Activated naive CD8-positive, alpha-beta T cell treated with anti-CD3 and anti-CD28 coated beads, Interleukin-2, amount 10 ng/mL, durations not matched to agents 7 days and 5 days (primary cell): ENCODE measurements around the gene PTTG1IP. TPM values are rescaled to one million over a fixed set of nuclear protein-coding genes. Genes with fewer than 3 reads are reported as not detected.

Experiments used
- ATAC-seq: fragments of 150-1000 bp; cut with Tn5 transposase; one replicate; pipeline ENCODE4 v1.10.0; 2021; ENCODE audit warnings: low read depth, moderate library complexity
- POLR2A ChIA-PET: fragments of 350-600 bp; sonication (Branson Sonifier 250); formaldehyde crosslinking; loops from one replicate; lab custom pipeline; 2021; ENCODE audit warnings: antibody characterized with exemption; lab: Charles Lee
- DNase-seq: peaks from one replicate; pipeline ENCODE4 v3.0.0; 2021
- H3K27ac Mint-ChIP-seq: one replicate; pipeline ENCODE4 v1.8.0; 2022; ENCODE audit warnings: mild to moderate bottlenecking, mixed read lengths
- H3K27me3 Mint-ChIP-seq: one replicate; pipeline ENCODE4 v1.8.0; 2022; ENCODE audit warnings: mild to moderate bottlenecking, moderate library complexity, mixed read lengths
- H3K36me3 Mint-ChIP-seq: one replicate; pipeline ENCODE4 v1.8.0; 2021; ENCODE audit warnings: mild to moderate bottlenecking, mixed read lengths
- H3K4me1 Mint-ChIP-seq: one replicate; pipeline ENCODE4 v1.8.0; 2021; ENCODE audit warnings: mixed read lengths
- H3K4me3 Mint-ChIP-seq: one replicate; pipeline ENCODE4 v1.8.0; 2022; ENCODE audit warnings: mild to moderate bottlenecking, moderate library complexity, mixed read lengths
- H3K9me3 Mint-ChIP-seq: one replicate; pipeline ENCODE4 v1.8.0; 2021; ENCODE audit warnings: mixed read lengths
- total RNA-seq, 2 experiments: library from RNA; stranded (reverse); gene quantifications; one replicate each; pipeline ENCODE4 v1.2.3, GENCODE V29; 2021

The PTTG1IP gene, protein sequence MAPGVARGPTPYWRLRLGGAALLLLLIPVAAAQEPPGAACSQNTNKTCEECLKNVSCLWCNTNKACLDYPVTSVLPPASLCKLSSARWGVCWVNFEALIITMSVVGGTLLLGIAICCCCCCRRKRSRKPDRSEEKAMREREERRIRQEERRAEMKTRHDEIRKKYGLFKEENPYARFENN
- 10 to 100 TPM; 66.1 to 73.2 TPM for total RNA-seq

DNA sequence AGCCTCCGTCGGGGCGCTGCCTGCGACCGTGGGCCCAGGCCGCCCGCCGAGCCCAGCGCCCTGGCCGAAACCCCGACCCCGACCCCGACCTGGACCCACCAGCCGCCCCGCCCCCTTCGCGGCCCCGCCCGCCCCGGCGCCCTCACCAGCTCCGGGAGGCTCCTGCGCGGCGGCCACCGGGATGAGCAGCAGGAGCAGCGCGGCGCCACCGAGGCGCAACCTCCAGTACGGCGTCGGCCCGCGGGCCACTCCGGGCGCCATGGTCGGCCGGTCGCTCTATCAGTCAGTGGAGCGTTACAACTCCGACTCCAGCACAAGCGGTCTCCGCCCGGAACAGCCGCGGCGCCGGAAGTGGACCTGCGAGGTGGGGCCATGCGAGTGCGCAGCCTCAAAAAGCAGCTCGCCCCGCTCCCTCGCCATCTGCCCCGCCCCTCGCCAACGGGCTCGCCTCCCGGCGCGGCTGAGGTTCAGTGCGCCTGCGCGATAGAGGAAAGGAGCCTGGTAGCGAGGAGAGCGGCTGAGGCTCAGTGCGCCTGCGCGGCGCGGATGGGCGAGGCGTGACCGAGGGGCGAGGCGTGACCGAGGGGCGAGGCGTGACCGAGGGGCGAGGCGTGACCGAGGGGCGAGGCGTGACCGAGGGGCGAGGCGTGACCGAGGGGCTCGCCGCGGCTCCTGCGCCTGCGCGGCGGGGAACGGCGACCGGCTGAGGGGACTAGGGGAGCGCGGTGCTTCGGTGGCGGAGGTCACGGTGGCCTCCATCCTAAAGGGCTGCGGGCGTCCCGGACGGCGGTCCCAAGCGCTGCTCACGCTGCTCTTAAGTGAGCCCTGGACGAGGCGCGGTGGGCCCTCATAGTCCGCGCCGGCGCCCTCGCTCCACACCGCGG is at the start of gene PTTG1IP:
PTTG1IP (minus strand) TSS at position 335 of the 884 bp plus-strand sequence; CDS start at position 261, 74 bp downstream.
- POLR2A ChIA-PET, result interaction anchor here (0.6 to 6.1 kb wide), 19 partner anchors 9 to 414 kb away, joined by 3 to 34 read pairs (median 4); partner anchors contain the start of genes ITGB2, KRTAP12-3, POFUT2 and SUMO3
- peaks cover 44% of the 10 kb centered on the region for H3K4me1 Mint-ChIP-seq
- H3K27ac Mint-ChIP-seq, result peak within 1 kb of the TSS; percentile 96
- ATAC-seq, result peak; percentile 80
- peak within 1 kb of the TSS; percentile 97 for H3K4me3 Mint-ChIP-seq
- H3K9me3 Mint-ChIP-seq, result no peaks in the 10 kb centered on the region
- peak; percentile 100 for DNase-seq
- H3K27me3 Mint-ChIP-seq, result peaks cover 7% of the 10 kb centered on the region
- H3K36me3 Mint-ChIP-seq, result peaks cover 7% of the 10 kb centered on the region

DNA sequence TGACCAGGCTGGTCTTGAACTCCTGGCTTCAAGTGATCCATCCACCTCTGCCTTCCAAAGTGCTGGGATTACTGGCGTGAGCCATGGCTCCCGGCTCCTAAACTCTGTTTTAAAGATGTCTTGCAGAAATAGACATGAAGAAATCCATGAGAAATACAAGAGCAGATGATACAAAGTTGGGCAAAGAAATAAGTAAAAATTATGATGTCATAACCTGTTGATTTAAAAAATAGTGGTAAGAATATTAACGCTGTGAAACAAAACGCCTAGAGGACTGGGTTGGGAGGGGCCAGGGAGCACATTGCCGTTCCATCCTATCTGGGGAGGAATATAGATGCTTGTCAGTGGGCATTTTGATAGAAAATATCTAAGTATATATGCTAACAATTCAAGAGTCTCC is 48.4 kb upstream of the PTTG1IP start:
- ATAC-seq (no peak), DNase-seq (no peak)
- Mint-ChIP-seq H3K4me1 (peaks cover 55% of the 10 kb centered on the region), H3K36me3 (peaks cover 34% of the 10 kb centered on the region), H3K9me3 (no peaks in the 10 kb centered on the region), H3K4me3 (peak overlapping the region; percentile 100), H3K27me3 (no peaks in the 10 kb centered on the region), H3K27ac (peak overlapping the region; percentile 60)
- POLR2A ChIA-PET, result interaction anchor here (1.6 to 1.8 kb wide), 2 partner anchors 9 to 120 kb away, joined by 8 to 9 read pairs; partner anchors contain the start of gene UBE2G2

DNA sequence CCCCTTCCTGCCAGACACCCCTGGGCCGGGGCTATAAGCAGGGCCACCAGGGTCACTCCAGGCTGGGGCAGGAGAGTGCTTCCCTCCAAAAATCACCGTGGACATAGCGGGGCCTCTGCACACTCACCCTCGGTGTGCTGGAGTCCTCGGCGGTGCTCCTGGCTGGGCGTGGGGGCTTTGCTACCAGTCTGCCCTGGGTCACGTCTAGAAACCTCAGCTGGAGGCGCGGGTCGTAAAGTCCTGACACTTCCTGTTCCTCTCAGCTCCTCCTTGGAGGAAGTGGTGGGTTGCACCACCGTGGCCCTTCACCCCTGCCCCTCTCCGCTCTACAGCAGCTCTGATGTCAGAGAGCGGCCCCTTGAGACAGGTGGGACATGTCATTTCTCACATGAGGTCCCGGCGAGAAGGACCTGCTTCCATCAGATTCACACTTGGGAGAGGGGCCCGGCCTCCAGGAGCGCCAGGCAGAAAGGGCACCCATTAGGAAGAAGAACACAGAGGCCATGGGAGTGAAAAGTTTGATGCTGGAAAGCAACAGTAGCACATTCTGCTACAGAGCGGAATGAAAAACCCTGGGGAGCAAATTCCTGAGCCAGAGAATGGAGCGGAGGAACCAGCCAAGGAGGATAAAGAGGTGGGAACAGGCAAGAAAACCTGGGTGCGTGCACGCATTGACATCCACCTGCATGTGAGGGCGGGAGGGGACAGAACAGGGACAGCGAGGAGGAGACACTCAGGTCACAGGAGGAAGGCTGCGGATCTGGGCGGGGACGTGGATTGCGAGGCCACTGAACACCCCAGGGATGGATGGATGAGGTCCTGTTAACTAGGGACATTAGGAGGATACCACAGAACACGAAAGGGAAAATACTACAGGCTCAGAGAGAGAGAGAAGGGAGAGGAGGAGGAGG is 47.5 kb upstream of the PTTG1IP start, which contains the start of gene ITGB2:
ITGB2 (minus strand) TSS at position 206 of the 911 bp plus-strand sequence. CDS start 10,117 bp downstream, outside the sequence.
- Mint-ChIP-seq H3K9me3 (no peaks in the 10 kb centered on the region), H3K4me3 (peak within 1 kb of the TSS; percentile 100), H3K27me3 (no peaks in the 10 kb centered on the region), H3K27ac (peak within 1 kb of the TSS; percentile 99), H3K36me3 (peaks cover 36% of the 10 kb centered on the region), H3K4me1 (peaks cover 53% of the 10 kb centered on the region)
- POLR2A ChIA-PET, result interaction anchor here (1.0 to 5.4 kb wide), 5 partner anchors 7 to 119 kb away, joined by 6 to 39 read pairs (median 9); partner anchors contain the start of genes PTTG1IP and UBE2G2
- ATAC-seq (peak; percentile 74), DNase-seq (peak; percentile 70)

DNA sequence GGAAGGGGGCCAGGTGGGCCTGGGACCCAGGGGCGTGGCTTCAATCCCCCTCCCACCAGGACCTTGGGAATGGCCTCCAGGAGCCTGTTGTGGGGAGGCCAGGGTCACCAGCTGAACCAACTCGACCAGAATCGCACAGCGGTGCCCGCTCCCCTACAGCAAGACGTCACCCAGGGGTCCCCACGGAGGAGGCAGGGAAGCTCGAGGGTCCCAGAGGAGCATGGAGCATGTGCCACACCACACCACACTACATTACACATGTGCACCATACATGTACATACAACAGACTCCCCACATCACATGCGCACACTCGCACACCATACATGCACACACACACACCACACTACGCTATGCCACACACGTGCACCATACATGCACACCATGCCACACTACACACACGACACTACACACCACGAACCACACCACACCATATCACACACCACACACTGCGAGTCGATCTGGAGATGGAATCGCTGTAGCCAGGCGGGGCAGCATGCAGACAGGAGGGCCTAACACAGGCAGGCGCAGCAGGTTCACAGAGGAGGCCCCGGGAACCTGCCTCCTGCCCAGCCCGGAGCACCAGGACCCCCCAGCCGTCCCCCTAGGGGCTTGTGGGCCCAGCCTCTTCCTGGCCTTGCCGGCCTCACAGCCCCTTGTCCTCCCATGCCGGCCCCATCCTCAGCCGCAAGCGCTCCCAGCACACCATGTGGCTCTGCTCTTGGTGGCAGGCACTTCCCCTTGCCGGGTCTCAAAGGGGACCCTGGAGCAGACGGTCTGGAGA is 46.6 kb upstream of the PTTG1IP start:
- H3K27me3 Mint-ChIP-seq, result no peaks in the 10 kb centered on the region
- ATAC-seq (peak; percentile 19), DNase-seq (peak; percentile 56)
- POLR2A ChIA-PET, result interaction anchor here (0.7 to 5.4 kb wide), 10 partner anchors 8 to 119 kb away, joined by 3 to 39 read pairs (median 7); partner anchors contain the start of genes PTTG1IP, SUMO3 and UBE2G2
- peaks cover 41% of the 10 kb centered on the region for H3K36me3 Mint-ChIP-seq
- no peaks in the 10 kb centered on the region for H3K9me3 Mint-ChIP-seq
- H3K27ac Mint-ChIP-seq, result peak overlapping the region; percentile 99
- H3K4me3 Mint-ChIP-seq, result peak overlapping the region; percentile 100
- peaks cover 55% of the 10 kb centered on the region for H3K4me1 Mint-ChIP-seq

DNA sequence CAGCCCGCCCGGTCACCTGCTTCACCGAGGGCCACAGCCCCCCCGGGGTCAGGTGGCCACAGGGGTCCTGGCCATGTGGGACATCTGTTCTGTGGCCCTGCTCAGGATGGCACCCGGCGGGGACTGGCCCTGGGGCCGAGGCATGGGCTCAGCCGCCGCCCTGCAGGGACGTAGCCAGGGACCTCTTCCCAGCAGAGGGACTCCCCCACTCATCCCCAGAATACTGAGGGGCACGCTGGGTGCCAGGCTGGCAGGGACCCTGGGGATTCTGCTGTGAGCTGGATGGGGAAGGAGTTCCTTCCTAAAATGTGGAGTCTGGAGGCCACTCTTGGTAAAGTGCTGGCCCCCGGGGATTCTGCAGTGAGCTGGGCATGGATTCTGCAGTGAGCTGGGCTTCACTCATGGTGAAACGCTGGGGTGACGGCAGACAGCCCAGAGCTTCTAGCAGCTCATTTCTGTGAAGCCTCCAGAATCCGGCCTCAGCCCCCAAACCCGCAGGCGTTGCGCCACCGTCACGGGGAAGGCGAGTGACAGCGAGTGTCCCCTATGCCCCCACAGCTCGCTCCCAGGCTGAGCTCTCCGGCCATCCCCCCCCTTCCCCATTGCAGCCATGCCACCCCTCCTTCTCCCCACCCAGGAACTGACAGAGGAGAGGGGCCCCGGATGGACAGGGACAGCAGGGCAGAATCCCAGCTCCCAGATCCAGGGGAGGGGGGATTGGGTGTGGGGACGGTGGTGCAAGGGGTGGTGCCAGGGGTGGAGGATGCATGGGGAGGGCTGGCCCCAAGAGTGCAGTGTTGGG is 45.8 kb upstream of the PTTG1IP start:
- ATAC-seq, result peak; percentile 3

DNA sequence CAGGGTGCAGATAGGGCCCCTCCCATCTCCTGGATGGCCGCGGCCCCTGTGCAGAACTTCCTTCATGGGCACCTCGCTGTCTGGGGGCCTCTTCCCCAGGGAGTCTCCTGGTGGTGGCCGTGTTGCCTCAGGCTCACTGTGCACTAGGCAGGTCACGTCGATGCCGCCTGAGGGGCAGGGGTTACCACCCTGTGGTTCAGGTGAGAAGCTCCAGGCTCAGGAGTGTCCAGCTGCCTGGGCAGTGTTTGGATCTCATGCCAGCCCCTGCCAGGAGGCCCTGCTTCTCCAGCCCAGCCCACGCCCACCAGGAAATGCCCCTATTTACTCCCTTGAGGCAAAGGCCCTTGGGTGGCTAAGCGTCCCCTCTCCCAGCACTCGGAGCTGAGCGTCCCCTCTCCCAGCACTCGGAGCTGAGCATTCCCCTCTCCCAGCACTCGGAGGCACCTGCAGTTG is 45.1 kb upstream of the PTTG1IP start:
- H3K27me3 Mint-ChIP-seq, result no peaks in the 10 kb centered on the region
- peak overlapping the region; percentile 87 for H3K27ac Mint-ChIP-seq
- H3K4me3 Mint-ChIP-seq, result peak overlapping the region; percentile 96
- no peak for DNase-seq
- peaks cover 38% of the 10 kb centered on the region for H3K36me3 Mint-ChIP-seq
- H3K9me3 Mint-ChIP-seq, result no peaks in the 10 kb centered on the region
- POLR2A ChIA-PET, result interaction anchor here (0.6 to 5.4 kb wide), 6 partner anchors 10 to 99 kb away, joined by 3 to 39 read pairs (median 14); partner anchors contain the start of gene PTTG1IP
- H3K4me1 Mint-ChIP-seq, result peaks cover 52% of the 10 kb centered on the region
- no peak for ATAC-seq

More for the DNA sequence above, 45.8 kb upstream of the PTTG1IP start:
- Mint-ChIP-seq H3K36me3 (peaks cover 42% of the 10 kb centered on the region), H3K27me3 (no peaks in the 10 kb centered on the region), H3K27ac (peak overlapping the region; percentile 99), H3K4me1 (peaks cover 54% of the 10 kb centered on the region), H3K9me3 (no peaks in the 10 kb centered on the region), H3K4me3 (peak overlapping the region; percentile 100)
- no peak for DNase-seq
- POLR2A ChIA-PET, result interaction anchor here (0.6 to 5.4 kb wide), 9 partner anchors 9 to 877 kb away, joined by 3 to 39 read pairs (median 4); partner anchors contain the start of genes PTTG1IP, SUMO3 and UBE2G2

DNA sequence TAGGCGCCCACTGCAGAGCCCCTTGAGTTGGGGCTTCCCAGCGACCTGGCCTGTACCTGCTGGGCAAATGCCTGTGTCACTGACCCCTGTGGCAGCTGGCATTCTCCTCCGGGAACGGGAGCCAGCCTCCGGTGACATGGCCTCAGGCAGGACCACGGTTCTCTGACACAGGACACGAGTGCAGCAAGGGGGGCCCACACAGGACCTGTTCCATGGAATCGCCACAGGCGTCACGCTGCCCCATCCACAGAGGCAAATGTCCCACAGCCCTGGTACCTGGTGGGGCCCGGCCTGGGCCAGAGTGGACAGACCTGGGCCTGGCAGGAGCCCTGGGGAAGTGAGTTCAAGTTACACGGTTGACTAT is 44.6 kb upstream of the PTTG1IP start:
- ATAC-seq, result no peak
- DNase-seq, result no peak
- Mint-ChIP-seq H3K9me3 (no peaks in the 10 kb centered on the region), H3K27me3 (no peaks in the 10 kb centered on the region), H3K27ac (no peak overlapping the region), H3K4me3 (peak overlapping the region; percentile 96), H3K36me3 (peaks cover 38% of the 10 kb centered on the region), H3K4me1 (peaks cover 49% of the 10 kb centered on the region)
- POLR2A ChIA-PET, result interaction anchor here (0.6 to 5.4 kb wide), 4 partner anchors 10 to 90 kb away, joined by 3 to 39 read pairs (median 30); partner anchors contain the start of gene PTTG1IP

DNA sequence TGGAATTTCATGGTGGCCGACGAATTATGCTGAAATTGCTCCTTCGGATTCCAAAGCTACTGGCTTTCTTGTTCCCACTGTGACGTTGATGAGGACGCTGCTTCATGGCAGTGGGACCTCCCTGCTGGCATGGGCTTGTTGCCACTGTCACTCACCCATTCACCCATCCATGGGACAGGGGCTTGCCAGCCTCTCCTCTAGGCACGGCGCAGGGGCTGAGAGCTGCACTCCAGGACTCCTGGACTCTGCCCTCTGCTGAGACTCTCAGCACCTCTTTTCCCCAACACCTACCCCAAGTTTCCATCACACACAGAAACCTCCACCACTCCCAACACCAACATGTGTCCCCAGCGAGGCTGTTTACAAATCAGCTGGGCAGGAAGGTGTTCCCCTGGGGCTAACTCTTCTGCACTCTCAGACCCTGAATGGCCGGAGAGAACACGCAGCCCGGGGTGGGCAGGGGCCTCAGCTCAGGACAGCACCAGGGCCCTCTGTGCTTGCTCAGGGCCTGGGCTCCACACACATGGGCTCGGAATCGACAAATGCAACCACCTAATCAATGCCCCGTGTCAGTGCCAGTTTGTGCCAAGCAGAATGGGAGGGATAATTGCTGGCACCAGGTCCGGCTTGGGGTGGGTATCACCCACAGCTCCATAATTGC is 44.1 kb upstream of the PTTG1IP start:
- DNase-seq (no peak), ATAC-seq (no peak)
- peak overlapping the region; percentile 30 for H3K27ac Mint-ChIP-seq
- POLR2A ChIA-PET, result interaction anchor here (4.6 to 5.4 kb wide), 2 partner anchors 11 to 44 kb away, joined by 34 to 39 read pairs; partner anchors contain the start of gene PTTG1IP
- peaks cover 47% of the 10 kb centered on the region for H3K4me1 Mint-ChIP-seq
- H3K36me3 Mint-ChIP-seq, result peaks cover 36% of the 10 kb centered on the region
- H3K4me3 Mint-ChIP-seq, result peak overlapping the region; percentile 79
- H3K27me3 Mint-ChIP-seq, result no peaks in the 10 kb centered on the region
- no peaks in the 10 kb centered on the region for H3K9me3 Mint-ChIP-seq

DNA sequence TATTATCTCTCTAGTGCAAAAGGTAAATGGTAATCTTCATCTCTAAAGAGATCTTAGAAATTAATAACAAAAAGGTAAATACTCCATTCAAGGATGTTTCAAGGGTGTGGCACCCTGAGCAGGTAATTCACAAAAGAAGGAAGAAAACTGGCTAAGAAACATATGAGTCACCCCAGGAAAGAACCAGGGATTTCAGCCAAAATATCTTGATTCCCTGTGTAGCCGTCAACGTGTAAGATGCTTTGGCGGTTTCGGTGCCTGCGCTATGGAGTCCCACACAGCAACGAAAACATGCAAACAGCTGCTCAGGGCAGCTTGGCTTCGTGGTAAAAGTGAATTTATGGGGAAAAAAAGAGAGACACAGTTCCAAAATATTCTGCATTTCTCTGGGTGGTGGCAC is 43.5 kb upstream of the PTTG1IP start:
- Mint-ChIP-seq H3K4me3 (peak overlapping the region; percentile 79), H3K27me3 (no peaks in the 10 kb centered on the region), H3K4me1 (peaks cover 46% of the 10 kb centered on the region), H3K36me3 (peaks cover 36% of the 10 kb centered on the region), H3K27ac (peak overlapping the region; percentile 60), H3K9me3 (no peaks in the 10 kb centered on the region)
- ATAC-seq (no peak), DNase-seq (no peak)
- POLR2A ChIA-PET, result interaction anchor here (0.9 to 5.4 kb wide), 3 partner anchors 11 to 43 kb away, joined by 4 to 39 read pairs (median 34); partner anchors contain the start of gene PTTG1IP

DNA sequence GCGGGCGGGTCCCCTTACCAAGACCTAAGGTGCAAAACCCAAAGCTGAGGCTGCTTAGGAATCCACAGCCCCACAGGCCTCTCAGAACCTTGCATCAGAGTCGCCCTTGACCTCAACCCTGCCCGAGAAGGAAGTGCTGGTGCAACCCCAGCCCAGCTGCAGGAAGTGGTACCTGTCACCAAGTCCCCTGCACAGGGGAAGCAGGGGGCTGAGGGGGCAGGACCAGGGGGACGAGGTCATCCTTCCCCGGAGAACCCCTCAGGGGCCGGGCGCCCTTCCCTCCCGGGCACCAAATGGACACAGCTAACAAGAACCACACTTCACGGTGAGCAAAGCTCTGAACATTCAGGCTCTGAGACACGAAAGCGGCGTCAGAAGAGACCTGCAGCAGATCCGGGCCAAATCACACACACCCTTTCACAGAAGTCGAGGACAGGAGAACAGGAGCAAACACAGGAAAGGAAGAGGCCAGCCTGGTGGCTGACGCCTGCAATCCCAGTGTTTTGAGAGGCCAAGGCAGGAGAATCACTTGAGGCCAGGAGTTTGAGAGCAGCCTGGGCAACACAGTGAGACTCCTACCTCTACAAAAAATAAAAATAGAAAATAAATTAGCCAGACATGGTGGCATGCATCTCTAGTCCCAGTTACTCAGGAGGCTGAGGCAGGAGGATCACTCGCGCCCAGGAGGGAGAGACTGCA is 40.8 kb upstream of the PTTG1IP start:
- peak overlapping the region; percentile 91 for H3K27ac Mint-ChIP-seq
- H3K9me3 Mint-ChIP-seq, result no peaks in the 10 kb centered on the region
- peaks cover 29% of the 10 kb centered on the region for H3K36me3 Mint-ChIP-seq
- ATAC-seq, result peak; percentile 60
- POLR2A ChIA-PET, result interaction anchor here (0.6 to 6.7 kb wide), 8 partner anchors 15 to 901 kb away, joined by 3 to 165 read pairs (median 4); partner anchors contain the start of genes PTTG1IP, SLX9 and UBE2G2
- peak; percentile 84 for DNase-seq
- peaks cover 47% of the 10 kb centered on the region for H3K4me1 Mint-ChIP-seq
- peak overlapping the region; percentile 79 for H3K4me3 Mint-ChIP-seq
- no peaks in the 10 kb centered on the region for H3K27me3 Mint-ChIP-seq
